Gastroesophageal sphincter (tissue), 4 donors: Measurements from ENCODE around the gene MARCOL. TPM values are rescaled to one million over a fixed set of nuclear protein-coding genes. Genes with fewer than 3 reads are reported as not detected.

Source experiments
- ATAC-seq: fragments of 150-250 bp; one replicate; pipeline ENCODE4 v1.9.1; 2016; ENCODE audit warnings: mild to moderate bottlenecking, moderate library complexity
- H3K27ac ChIP-seq, 4 donors: fragments of 200-600 bp; sonication (generic) in 3 of 4; 1 replicate in 3 of 4; 2 replicates in 1 of 4; pipeline ENCODE4 v1.5.1; 2016 to 2019
- H3K27me3 ChIP-seq: fragments of 200-600 bp; sonication (generic); one replicate; pipeline ENCODE4 v1.5.1; 2019
- H3K36me3 ChIP-seq, 2 donors: fragments of 200-600 bp; sonication (generic); one replicate each; pipeline ENCODE4 v1.5.1; 2019; ENCODE audit warnings: control low read depth in 1 of 2
- H3K4me1 ChIP-seq, 3 donors: fragments of 200-600 bp; sonication (generic); 1 replicate in 2 of 3; 2 replicates in 1 of 3; pipeline ENCODE4 v1.5.1; 2016 to 2019; ENCODE audit warnings: control low read depth in 2 of 3
- H3K4me3 ChIP-seq, 2 donors: fragments of 200-600 bp; sonication (generic); one replicate each; pipeline ENCODE4 v1.5.1; 2019; ENCODE audit warnings: mild to moderate bottlenecking in 1 of 2, moderate library complexity in 1 of 2
- H3K9me3 ChIP-seq, 3 donors: fragments of 200-600 bp; sonication (generic); one replicate each; pipeline ENCODE4 v1.5.1; 2017 to 2019; ENCODE audit warnings: control low read depth in 2 of 3
- EP300 ChIP-seq: sonication (generic); formaldehyde crosslinking; IDR thresholded peaks from one replicate; pipeline ENCODE4 v1.6.1; 2017; ENCODE audit warnings: antibody characterized with exemption, mild to moderate bottlenecking
- POLR2A ChIP-seq, 2 donors: fragments of 450-650 bp; IDR thresholded peaks; one replicate each; pipeline ENCODE4 v1.6.1; 2017; ENCODE audit warnings: antibody characterized with exemption in 2 of 2, mild to moderate bottlenecking in 2 of 2, moderate library complexity in 1 of 2
- POLR2AphosphoS5 ChIP-seq: sonication (generic); formaldehyde crosslinking; IDR thresholded peaks from one replicate; pipeline ENCODE4 v1.6.1; 2017; ENCODE audit warnings: antibody characterized with exemption
- WGBS, 2 donors: methylation state at CpG; one replicate each; pipeline ENCODE4 v1.1.5; 2018; ENCODE audit warnings: low coverage in 1 of 2; 5-methylcytosine and 5-hydroxymethylcytosine counted together
- total RNA-seq, 4 donors: library from RNA; depleted of rRNA; stranded (reverse); fragments of >200 nt; gene quantifications; one replicate each; pipeline ENCODE4 v1.1.0, GENCODE V29; 2016
- TF ChIP-seq, protein P1 (sequence below), 4 experiments: fragments of 200-600 bp in 2 of 4; fragments of 450-650 bp in 2 of 4; sonication (generic) in 1 of 4; IDR thresholded peaks; one replicate each; pipeline ENCODE4 v1.5.1; 2017 to 2019; ENCODE audit warnings: antibody characterized with exemption in 4 of 4, mild to moderate bottlenecking in 2 of 4, moderate library complexity in 2 of 4

The MARCOL gene
- total RNA-seq, 4 donors from 2014 or later = not detected

DNA sequence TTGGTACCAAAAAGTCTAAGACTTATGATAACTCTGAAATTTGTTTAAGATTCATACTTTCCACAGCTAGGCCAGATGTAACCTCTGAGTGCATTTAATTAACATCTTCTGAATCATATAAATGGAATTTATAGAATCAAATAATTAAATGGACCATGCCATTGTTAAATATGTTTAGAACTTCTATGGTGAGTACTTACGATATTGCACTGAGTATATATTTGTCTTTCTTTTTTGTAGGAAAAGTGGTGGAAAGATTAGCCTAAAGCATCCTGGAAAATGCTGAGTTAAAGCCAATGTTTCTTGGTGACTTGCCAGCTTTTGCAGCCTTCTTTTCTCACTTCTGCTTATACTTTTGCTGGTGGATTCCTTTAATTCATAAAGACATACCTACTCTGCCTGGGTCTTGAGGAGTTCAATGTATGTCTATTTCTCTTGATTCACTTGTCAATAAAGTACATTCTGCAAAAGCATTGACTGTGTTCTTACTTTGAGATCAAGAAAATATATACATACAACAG is 23.6 kb upstream of the MARCOL start:
- ATAC-seq = no peak
- H3K27me3 ChIP-seq = no peaks in the 10 kb centered on the region
- H3K9me3 ChIP-seq = no peaks in the 10 kb centered on the region
- H3K36me3 ChIP-seq = no peaks in the 10 kb centered on the region
- H3K4me1 ChIP-seq = no peaks in the 10 kb centered on the region
- no peak overlapping the region for H3K4me3 ChIP-seq
- 33 to 46% methylated on average over 1 of the region's 1 CpG for WGBS, 2 donors
- no peak overlapping the region for H3K27ac ChIP-seq
- TF ChIP-seq POLR2AphosphoS5 (no peak), POLR2A (IDR thresholded peaks at IDR 0.05) (no peak), EP300 (no peak)

DNA sequence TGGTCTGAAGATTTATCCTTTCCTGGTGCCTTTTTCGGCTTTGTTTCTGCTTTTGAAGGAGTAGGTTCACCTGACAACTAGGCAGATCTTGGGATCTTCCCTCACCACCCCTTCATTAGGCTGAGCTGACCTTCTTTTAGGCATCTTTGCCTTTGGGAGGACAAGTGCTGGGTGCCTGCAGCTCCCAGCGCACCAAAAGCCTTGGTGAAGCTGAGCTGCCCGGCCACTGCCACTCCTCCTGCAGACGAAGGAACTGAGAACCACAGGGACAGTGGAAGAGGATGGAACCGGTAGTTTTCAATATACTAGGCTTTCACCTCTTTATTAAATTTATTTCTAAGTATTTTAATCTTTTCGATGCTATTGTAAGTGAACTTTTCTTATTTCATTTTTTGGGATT is 16.8 kb upstream of the MARCOL start:
- WGBS, 2 donors = 68 to 76% methylated on average over 3 to 6 of the region's 6 CpGs
- Histone ChIP-seq H3K9me3 (no peaks in the 10 kb centered on the region), H3K36me3 (no peaks in the 10 kb centered on the region), H3K27me3 (no peaks in the 10 kb centered on the region), H3K4me1 (no peaks in the 10 kb centered on the region), H3K4me3 (no peak overlapping the region), H3K27ac (no peak overlapping the region)
- TF ChIP-seq, protein P1, sequence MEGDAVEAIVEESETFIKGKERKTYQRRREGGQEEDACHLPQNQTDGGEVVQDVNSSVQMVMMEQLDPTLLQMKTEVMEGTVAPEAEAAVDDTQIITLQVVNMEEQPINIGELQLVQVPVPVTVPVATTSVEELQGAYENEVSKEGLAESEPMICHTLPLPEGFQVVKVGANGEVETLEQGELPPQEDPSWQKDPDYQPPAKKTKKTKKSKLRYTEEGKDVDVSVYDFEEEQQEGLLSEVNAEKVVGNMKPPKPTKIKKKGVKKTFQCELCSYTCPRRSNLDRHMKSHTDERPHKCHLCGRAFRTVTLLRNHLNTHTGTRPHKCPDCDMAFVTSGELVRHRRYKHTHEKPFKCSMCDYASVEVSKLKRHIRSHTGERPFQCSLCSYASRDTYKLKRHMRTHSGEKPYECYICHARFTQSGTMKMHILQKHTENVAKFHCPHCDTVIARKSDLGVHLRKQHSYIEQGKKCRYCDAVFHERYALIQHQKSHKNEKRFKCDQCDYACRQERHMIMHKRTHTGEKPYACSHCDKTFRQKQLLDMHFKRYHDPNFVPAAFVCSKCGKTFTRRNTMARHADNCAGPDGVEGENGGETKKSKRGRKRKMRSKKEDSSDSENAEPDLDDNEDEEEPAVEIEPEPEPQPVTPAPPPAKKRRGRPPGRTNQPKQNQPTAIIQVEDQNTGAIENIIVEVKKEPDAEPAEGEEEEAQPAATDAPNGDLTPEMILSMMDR (IDR thresholded peaks at IDR 0.05) = no peak
- no peak for TF ChIP-seq POLR2AphosphoS5
- TF ChIP-seq POLR2A (IDR thresholded peaks at IDR 0.05) = no peak
- TF ChIP-seq EP300 = no peak
- no peak for ATAC-seq

DNA sequence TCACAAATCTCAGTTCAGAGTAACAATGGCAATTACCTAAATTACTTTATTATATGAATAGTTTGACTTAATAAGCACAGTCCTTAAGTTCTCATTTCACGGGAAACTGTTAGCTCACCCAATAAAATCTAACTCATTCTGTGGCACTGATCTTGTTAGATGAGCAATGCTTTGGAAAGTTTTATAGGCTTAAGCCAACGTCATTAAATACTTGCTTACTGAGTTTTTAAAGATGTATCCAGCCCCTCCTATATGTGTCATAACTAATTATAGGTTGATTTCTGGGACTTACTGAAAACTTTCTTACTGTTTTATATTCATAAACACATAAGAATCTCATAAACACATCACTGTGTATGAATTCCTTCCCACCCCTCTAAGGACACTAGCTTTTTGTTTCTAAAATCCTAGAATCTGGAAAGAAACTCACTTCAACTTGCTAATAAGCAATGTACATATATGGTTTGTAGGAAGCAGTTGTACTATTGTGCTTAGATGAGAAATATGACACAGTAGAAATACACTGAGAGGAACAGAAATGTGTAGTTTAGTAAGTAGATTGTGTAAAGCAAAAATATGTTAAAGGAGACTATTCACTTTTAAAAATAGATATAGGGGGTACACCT is 14.1 kb upstream of the MARCOL start:
- Histone ChIP-seq H3K9me3 (no peaks in the 10 kb centered on the region), H3K27me3 (no peaks in the 10 kb centered on the region), H3K36me3 (no peaks in the 10 kb centered on the region), H3K4me1 (no peaks in the 10 kb centered on the region), H3K4me3 (no peak overlapping the region), H3K27ac (no peak overlapping the region)
- TF ChIP-seq POLR2A (IDR thresholded peaks at IDR 0.05) (no peak), EP300 (no peak), POLR2AphosphoS5 (no peak)
- TF ChIP-seq, protein P1 (IDR thresholded peaks at IDR 0.05) = no peak
- 64 to 65% methylated on average over 2 of the region's 2 CpGs for WGBS, 2 donors
- ATAC-seq = no peak

DNA sequence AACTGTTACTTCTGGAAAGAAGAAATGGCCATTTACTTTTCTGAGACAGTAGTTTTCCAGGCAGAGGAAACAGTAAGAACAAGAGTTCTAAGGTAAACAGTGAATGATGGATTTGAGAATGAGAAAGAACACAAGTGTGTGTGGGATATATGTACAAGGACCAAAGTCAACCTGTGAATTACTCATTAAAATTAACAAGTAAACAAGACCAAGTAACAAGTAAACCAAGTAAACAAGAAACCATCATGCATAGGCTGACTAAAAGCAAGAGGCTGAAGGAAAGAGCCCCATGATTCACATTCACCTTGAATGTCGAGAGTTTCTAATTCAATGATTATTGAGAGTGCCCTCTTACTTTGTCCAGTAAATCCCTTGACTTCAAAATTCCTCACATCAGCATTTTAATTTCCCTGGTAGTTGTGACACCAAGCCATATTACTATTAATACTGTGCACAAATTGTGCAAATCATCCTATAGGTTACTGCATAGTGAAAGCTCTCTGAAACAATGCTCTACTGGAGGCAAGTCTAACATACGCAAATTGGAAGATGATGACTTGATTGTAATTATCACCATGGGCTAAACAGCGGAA is 9.8 kb upstream of the MARCOL start:
- Histone ChIP-seq H3K36me3 (no peaks in the 10 kb centered on the region), H3K27ac (no peak overlapping the region), H3K4me3 (no peak overlapping the region), H3K9me3 (no peaks in the 10 kb centered on the region), H3K4me1 (no peaks in the 10 kb centered on the region), H3K27me3 (no peaks in the 10 kb centered on the region)
- no peak for TF ChIP-seq EP300
- TF ChIP-seq, protein P1 (IDR thresholded peaks at IDR 0.05) = no peak
- no peak for TF ChIP-seq POLR2AphosphoS5
- no peak for TF ChIP-seq POLR2A (IDR thresholded peaks at IDR 0.05)
- no peak for ATAC-seq
- WGBS, 2 donors = 94 to 96% methylated on average over 3 of the region's 3 CpGs

DNA sequence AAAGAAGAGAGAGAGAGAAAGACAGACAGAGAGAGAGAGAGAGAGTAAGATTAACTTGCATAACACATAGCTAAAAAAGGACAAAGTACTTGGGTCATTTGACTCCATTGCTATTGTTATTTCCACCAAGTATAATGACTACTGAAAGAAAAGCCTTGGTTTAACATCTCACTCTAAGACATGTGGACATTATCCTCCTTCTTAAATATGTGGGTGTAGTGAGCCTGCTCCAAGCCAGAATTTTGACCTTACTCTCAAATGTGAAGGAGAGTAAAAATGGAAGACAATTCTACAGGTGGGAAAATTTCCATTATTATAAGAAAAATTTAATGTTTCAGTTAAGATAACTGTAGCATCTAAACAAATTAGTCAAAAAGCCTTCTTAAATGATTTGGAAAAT is 8.5 kb upstream of the MARCOL start:
- no peaks in the 10 kb centered on the region for H3K27me3 ChIP-seq
- H3K36me3 ChIP-seq = no peaks in the 10 kb centered on the region
- H3K4me3 ChIP-seq = no peak overlapping the region
- no peaks in the 10 kb centered on the region for H3K4me1 ChIP-seq
- no peak for TF ChIP-seq EP300
- TF ChIP-seq, protein P1 (IDR thresholded peaks at IDR 0.05) = no peak
- TF ChIP-seq POLR2A (IDR thresholded peaks at IDR 0.05) = no peak
- TF ChIP-seq POLR2AphosphoS5 = no peak
- H3K27ac ChIP-seq = no peak overlapping the region
- no peak for ATAC-seq
- no peaks in the 10 kb centered on the region for H3K9me3 ChIP-seq
